ENCODE data around the gene SORL1. TPM values are rescaled to one million over a fixed set of nuclear protein-coding genes. Genes with fewer than 3 reads are reported as not detected.

The SORL1 gene
- total and polyA plus RNA-seq, 2 of the 8 experiments (the other 6 are each of a cell fraction or from before 2014, with no cell fraction given): 38.1 to 65.5 TPM

- H3K27me3 ChIP-seq (replicated peaks in 1 of 4; ENCODE audit: control insufficient read depth in 3 of 4, extremely low read depth in 1 of 4, insufficient read depth in 3 of 4, low read length in 3 of 4): no peaks in the 10 kb centered on the region
- H4K91ac ChIP-seq (replicated peaks; ENCODE audit: insufficient read length, low read length): no peak overlapping the region
- no peak overlapping the region for H3K23ac ChIP-seq (ENCODE audit: insufficient read length)
- no peak overlapping the region for H2AK5ac ChIP-seq (ENCODE audit: low read depth, low read length)
- no peaks in the 10 kb centered on the region for H3K4me1 ChIP-seq (replicated peaks in 1 of 4; ENCODE audit: control insufficient read depth in 3 of 4, insufficient read depth in 4 of 4, low read length in 3 of 4)
- POLR2A ChIA-PET (ENCODE audit: partially characterized antibody): no interaction called here
- no peak overlapping the region for H2AFZ ChIP-seq (ENCODE audit: low read length)
- no peak overlapping the region for H3K4me3 ChIP-seq (ENCODE audit: extremely low read depth in 1 of 4, insufficient read depth in 2 of 4, low read depth in 3 of 4, low read length in 4 of 4)
- no peak overlapping the region for H3K56ac ChIP-seq (replicated peaks; ENCODE audit: insufficient read length, low read depth, low read length)
- no peak overlapping the region for H2BK5ac ChIP-seq (ENCODE audit: low read depth, low read length)
- H3K36me3 ChIP-seq (ENCODE audit: control insufficient read depth in 2 of 4, insufficient read depth in 4 of 4, low read length in 3 of 4): peaks cover 15 to 32% (median 22%) of the 10 kb centered on the region in 4 experiments
- H3K79me1 ChIP-seq (ENCODE audit: low read depth, low read length): no peaks in the 10 kb centered on the region
- CTCF ChIA-PET (ENCODE audit: partially characterized antibody): no interaction called here
- no peak overlapping the region for H2BK12ac ChIP-seq (ENCODE audit: low read depth, low read length)
- H2BK120ac ChIP-seq (replicated peaks; ENCODE audit: low read depth, low read length): no peak overlapping the region
- no peak overlapping the region for H2BK15ac ChIP-seq (ENCODE audit: low read length)
- no peak overlapping the region for H4K8ac ChIP-seq (ENCODE audit: extremely low read depth, insufficient read depth, low read length)
- H3K79me2 ChIP-seq (ENCODE audit: control insufficient read depth in 1 of 2, insufficient read depth in 2 of 2, low read length in 2 of 2): no peaks in the 10 kb centered on the region
- H4K5ac ChIP-seq (ENCODE audit: insufficient read length, low read depth, low read length): no peak overlapping the region
- DNase-seq (ENCODE audit: low read depth in 1 of 2, low spot score in 2 of 2): no peak
- no peak overlapping the region for H3K18ac ChIP-seq (ENCODE audit: extremely low read depth, low read length)
- no peak overlapping the region for H3K14ac ChIP-seq (ENCODE audit: insufficient read length)
- H3K4ac ChIP-seq (replicated peaks; ENCODE audit: insufficient read length, low read depth, low read length): no peak overlapping the region
- no peaks in the 10 kb centered on the region for H4K20me1 ChIP-seq (replicated peaks in 1 of 2; ENCODE audit: control insufficient read depth in 1 of 2, insufficient read depth in 2 of 2, low read length in 2 of 2)
- H3K9me3 ChIP-seq (ENCODE audit: insufficient read depth in 2 of 2, low read depth in 1 of 2, low read length in 1 of 2): no peaks in the 10 kb centered on the region
- H3K9ac ChIP-seq (replicated peaks in 1 of 4; ENCODE audit: extremely low read depth in 1 of 4, low read depth in 3 of 4, low read length in 3 of 4): no peak overlapping the region
- H3K27ac ChIP-seq (ENCODE audit: low read depth, low read length): no peak overlapping the region
- H3K23me2 ChIP-seq (ENCODE audit: low read depth, low read length): no peaks in the 10 kb centered on the region
- H2BK20ac ChIP-seq (ENCODE audit: low read length): no peak overlapping the region
- H3K4me2 ChIP-seq (ENCODE audit: insufficient read depth in 1 of 2, low read depth in 2 of 2, low read length in 2 of 2): no peak overlapping the region
- WGBS, 2 experiments (ENCODE audit: extremely low coverage in 1 of 2, insufficient coverage in 1 of 2, insufficient read length in 1 of 2, insufficient replicate concordance in 2 of 2, low coverage in 1 of 2, low lambda C conversion rate in 2 of 2, missing lambda C conversion rate in 1 of 2): 89% methylated on average over 1 of the region's 1 CpG; no CpG with 5 or more reads in 1 of the 2 experiments
- FAIRE-seq: no peak
- TF ChIP-seq SP4 (IDR thresholded peaks at IDR 0.05; ENCODE audit: low read length) (no peak), TAF7 (optimal IDR thresholded peaks at IDR 0.05; ENCODE audit: borderline replicate concordance, low read depth, low read length) (no peak), TAF1 (IDR thresholded peaks at IDR 0.05; ENCODE audit: low read depth, low read length) (no peak), SUZ12 (IDR thresholded peaks at IDR 0.05; ENCODE audit: low read length) (no peak), CHD1 (IDR thresholded peaks at IDR 0.05; ENCODE audit: low read depth, low read length) (no peak), CTBP2 (IDR thresholded peaks at IDR 0.05; ENCODE audit: borderline replicate concordance, insufficient read depth, insufficient read length, low read length) (no peak), CTCF (IDR thresholded peaks at IDR 0.05; ENCODE audit: control extremely low read depth in 1 of 3, insufficient read depth in 1 of 3, low read depth in 1 of 3, low read length in 3 of 3) (no peak), ATF2 (IDR thresholded peaks at IDR 0.05; ENCODE audit: low read length) (no peak), POLR2A (IDR thresholded peaks at IDR 0.05; ENCODE audit: control extremely low read depth in 1 of 2, low read depth in 2 of 2, low read length in 2 of 2) (no peak), GTF2F1 (IDR thresholded peaks at IDR 0.05; ENCODE audit: borderline replicate concordance, low read depth, low read length) (no peak), CBX5 (IDR thresholded peaks at IDR 0.05; ENCODE audit: low read depth, low read length) (no peak)
These were observed 177.9 kb downstream of the SORL1 start for GRCh38 chr11:121630041-121630440.

Measured in H1 (cell line).